Kidney (tissue), 14 donors: ENCODE results near the gene ZNF362. TPM values are rescaled to one million over a fixed set of nuclear protein-coding genes. Genes with fewer than 3 reads are reported as not detected.

ENCODE experiments used
- DNase-seq, 5 donors: peaks; one replicate each; pipeline ENCODE4 v3.0.0-alpha.2; 2013 to 2020
- FAIRE-seq: peaks from 2 replicates; lab custom pipeline; 2012; peaks lifted over from hg19 to GRCh38; lab: Jason Lieb, UNC
- H3K27ac ChIP-seq, 2 donors: one replicate each; pipeline ENCODE4 v1.7.0; 2013; ENCODE audit warnings: low read depth in 2 of 2, low read length in 2 of 2, inconsistent platforms in 1 of 2
- H3K27me3 ChIP-seq: one replicate; pipeline ENCODE4 v1.7.1; 2013; ENCODE audit warnings: low read length, inconsistent platforms; ENCODE audit not compliant: control insufficient read depth, insufficient read depth
- H3K36me3 ChIP-seq, 3 donors: one replicate each; pipeline versions ENCODE4 v1.7.0 to v1.7.1; 2013; ENCODE audit warnings: low read length in 3 of 3, control low read depth in 1 of 3, inconsistent platforms in 1 of 3; ENCODE audit not compliant: insufficient read depth in 3 of 3, control insufficient read depth in 2 of 3
- H3K4me1 ChIP-seq, 3 donors: one replicate each; pipeline versions ENCODE4 v1.7.0 to v1.7.1; 2013; ENCODE audit warnings: low read length in 3 of 3, inconsistent platforms in 1 of 3, low read depth in 1 of 3; ENCODE audit not compliant: control insufficient read depth in 2 of 3, insufficient read depth in 2 of 3
- H3K4me3 ChIP-seq, 3 donors: one replicate each; pipeline versions ENCODE4 v1.7.0 to v1.8.1; 2013; ENCODE audit warnings: low read length in 3 of 3, control low read depth in 1 of 3, inconsistent platforms in 1 of 3
- H3K9ac ChIP-seq, 3 donors: one replicate each; pipeline versions ENCODE4 v1.7.0 to v1.7.1; 2013; ENCODE audit warnings: low read length in 3 of 3, control low read depth in 1 of 3, inconsistent platforms in 1 of 3
- H3K9me3 ChIP-seq, 3 donors: one replicate each; pipeline versions ENCODE4 v1.7.0 to v1.7.1; 2013; ENCODE audit warnings: low read length in 3 of 3, control low read depth in 1 of 3, inconsistent platforms in 1 of 3; ENCODE audit not compliant: control insufficient read depth in 2 of 3, insufficient read depth in 1 of 3
- intact Hi-C: fragments of 100-400 bp; cut with DNase I; formaldehyde crosslinking; loops from one replicate; pipeline ENCODE4 v1.11.1; 2022
- polyA plus RNA-seq: library from polyadenylated mRNA; stranded (reverse); fragments of 350-450 nt; fragmentation: Illumina TruSeq; extraction: RNeasy Lipid Tissue Mini Kit (QIAGEN cat#74804); gene quantifications from one replicate; pipeline ENCODE4 v1.2.3, GENCODE V29; 2014; ENCODE audit warnings: low read depth, low replicate concordance; ENCODE audit not compliant: insufficient read depth
- total RNA-seq: library from RNA; stranded (reverse); fragmentation: NEBNext Ultra II Directional; extraction: Animal tissue kit (Norgen Biotek cat#: 25700); gene quantifications from one replicate; pipeline ENCODE4 v1.2.1, GENCODE V29; 2021
- TF ChIP-seq, protein P1 (sequence below): IDR thresholded peaks from 3 replicates; pipeline ENCODE4 v1.5.1; 2012; ENCODE audit warnings: mild to moderate bottlenecking, moderate library complexity, borderline replicate concordance; ENCODE audit not compliant: insufficient read depth; ENCODE audit errors: extremely low read depth
- donor health status: control.
- donor health status: control.
- donor health status: control.
- donor health status: control.
- donor health status: control.
- donor health status: DM: yes; HTN: yes; CAD: no.
- donor health status: Normal renal cell carcinoma (clear cell type).

The ZNF362 gene
- total and polyA plus RNA-seq, 2 donors from 2014 or later, result 17.4 to 36.9 TPM

DNA sequence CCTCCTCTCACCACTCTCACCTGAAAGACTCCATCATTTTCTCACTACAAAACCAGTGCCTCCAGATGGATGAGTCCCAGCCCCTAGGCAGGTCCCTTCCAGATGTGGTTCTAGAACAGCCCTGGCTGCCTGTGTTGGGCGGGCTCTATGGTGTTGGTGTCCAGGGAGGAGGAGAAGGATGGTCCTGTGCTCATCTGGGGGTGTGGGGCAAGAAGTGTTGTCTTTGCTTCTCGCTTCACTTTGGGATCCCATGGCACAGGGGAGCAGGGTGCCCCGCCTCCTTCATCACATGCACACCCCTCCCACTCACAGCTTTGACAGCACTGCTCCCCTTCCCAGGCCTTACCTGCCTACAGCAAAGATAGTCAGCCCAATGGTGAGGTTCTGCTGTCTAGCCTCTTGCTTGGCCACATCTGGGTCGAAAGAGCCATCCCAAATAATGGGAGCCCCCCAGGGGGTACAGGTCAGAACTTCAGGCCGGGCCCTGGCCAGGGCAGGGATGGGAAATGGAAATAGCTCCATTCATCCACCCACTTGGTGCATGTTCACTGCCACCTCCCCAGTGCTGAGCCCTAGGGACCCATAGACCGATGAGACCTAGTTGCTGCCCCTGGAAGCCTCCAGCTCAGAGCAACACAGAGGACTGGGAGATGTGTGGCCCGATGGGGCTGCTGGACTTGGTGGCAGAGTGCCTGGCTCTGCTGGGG is 55.6 kb downstream of the ZNF362 start:
- Histone ChIP-seq H3K4me1 (peaks cover 0 to 4% (median 0%) of the 10 kb centered on the region in 3 donors), H3K27me3 (no peaks in the 10 kb centered on the region), H3K9ac (no peak overlapping the region), H3K9me3 (no peaks in the 10 kb centered on the region), H3K36me3 (no peaks in the 10 kb centered on the region), H3K4me3 (no peak overlapping the region), H3K27ac (no peak overlapping the region)
- peak in 1 of 5 donors; percentile 35 for DNase-seq
- intact Hi-C loops, result no loop called here
- FAIRE-seq, result no peak
- TF ChIP-seq, protein P1, sequence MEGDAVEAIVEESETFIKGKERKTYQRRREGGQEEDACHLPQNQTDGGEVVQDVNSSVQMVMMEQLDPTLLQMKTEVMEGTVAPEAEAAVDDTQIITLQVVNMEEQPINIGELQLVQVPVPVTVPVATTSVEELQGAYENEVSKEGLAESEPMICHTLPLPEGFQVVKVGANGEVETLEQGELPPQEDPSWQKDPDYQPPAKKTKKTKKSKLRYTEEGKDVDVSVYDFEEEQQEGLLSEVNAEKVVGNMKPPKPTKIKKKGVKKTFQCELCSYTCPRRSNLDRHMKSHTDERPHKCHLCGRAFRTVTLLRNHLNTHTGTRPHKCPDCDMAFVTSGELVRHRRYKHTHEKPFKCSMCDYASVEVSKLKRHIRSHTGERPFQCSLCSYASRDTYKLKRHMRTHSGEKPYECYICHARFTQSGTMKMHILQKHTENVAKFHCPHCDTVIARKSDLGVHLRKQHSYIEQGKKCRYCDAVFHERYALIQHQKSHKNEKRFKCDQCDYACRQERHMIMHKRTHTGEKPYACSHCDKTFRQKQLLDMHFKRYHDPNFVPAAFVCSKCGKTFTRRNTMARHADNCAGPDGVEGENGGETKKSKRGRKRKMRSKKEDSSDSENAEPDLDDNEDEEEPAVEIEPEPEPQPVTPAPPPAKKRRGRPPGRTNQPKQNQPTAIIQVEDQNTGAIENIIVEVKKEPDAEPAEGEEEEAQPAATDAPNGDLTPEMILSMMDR, result no peak

GRCh38 chr1:33312413-33312749 is 56.1 kb downstream of the ZNF362 start:
- intact Hi-C loops, result no loop called here
- DNase-seq (peak in 1 of 5 donors; percentile 69), FAIRE-seq (no peak)
- Histone ChIP-seq H3K4me3 (no peak overlapping the region), H3K9me3 (no peaks in the 10 kb centered on the region), H3K27ac (no peak overlapping the region), H3K9ac (no peak overlapping the region), H3K4me1 (no peaks in the 10 kb centered on the region), H3K27me3 (no peaks in the 10 kb centered on the region), H3K36me3 (no peaks in the 10 kb centered on the region)
- TF ChIP-seq, protein P1, result no peak

GRCh38 chr1:33314416-33314815 is 58.1 kb downstream of the ZNF362 start:
- no peak overlapping the region for H3K4me3 ChIP-seq
- intact Hi-C loops, result no loop called here
- no peaks in the 10 kb centered on the region for H3K9me3 ChIP-seq
- H3K36me3 ChIP-seq, result no peaks in the 10 kb centered on the region
- H3K9ac ChIP-seq, result no peak overlapping the region
- FAIRE-seq (no peak), DNase-seq (peak in 1 of 5 donors; percentile 46)
- no peaks in the 10 kb centered on the region for H3K4me1 ChIP-seq
- TF ChIP-seq, protein P1, result no peak
- no peak overlapping the region for H3K27ac ChIP-seq
- H3K27me3 ChIP-seq, result no peaks in the 10 kb centered on the region
